HG02981 (cell line): Measurements from ENCODE around the gene TXNDC5.
A peak's percentile ranks its signal among the peaks of the same experiment; 100 is the strongest.
"Not testable (repeated sequence)": the region's sequence is repeated elsewhere in the genome, so short reads cannot be mapped to it uniquely, and the experiment has no call there.

Source experiments
- ATAC-seq: cut with Tn5 transposase; IDR thresholded peaks from one replicate; pipeline ENCODE4 v1.9.1; 2021; ENCODE audit warnings: mild to moderate bottlenecking, moderate library complexity; ENCODE audit not compliant: unreplicated experiment

The TXNDC5 gene

DNA sequence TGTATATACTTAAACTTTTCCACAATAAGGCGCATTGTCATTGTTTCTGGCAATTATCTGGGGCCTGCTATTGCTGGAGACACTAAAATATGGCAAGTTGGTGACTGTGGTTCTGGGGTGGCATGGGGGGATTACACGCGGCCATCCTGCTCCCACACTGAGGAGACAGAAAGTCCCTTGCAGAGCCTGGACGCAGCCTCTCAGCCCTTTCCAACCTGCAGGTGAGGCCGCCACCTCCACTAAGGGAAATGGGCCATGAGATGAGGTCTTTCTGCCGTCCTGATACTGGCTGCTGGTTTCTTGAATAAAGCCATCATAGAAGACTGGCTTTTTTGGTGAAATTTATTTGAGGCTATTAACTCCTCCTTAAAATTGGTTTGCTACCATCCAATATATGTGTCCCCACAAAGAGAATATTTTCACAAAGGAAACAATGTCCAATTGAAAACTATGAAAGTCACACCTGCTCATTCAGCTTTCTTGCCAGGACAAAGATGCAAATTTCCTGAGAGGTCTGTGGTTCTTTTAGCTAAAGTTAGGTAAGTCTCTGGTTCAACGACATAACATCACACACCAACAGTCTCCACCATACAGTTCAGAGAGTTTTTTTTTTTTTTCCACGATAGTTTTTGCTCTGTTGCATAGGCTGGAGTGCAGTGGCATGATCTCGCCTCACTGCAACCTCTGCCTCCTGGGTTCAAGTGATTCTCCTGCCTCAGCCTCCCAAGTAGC, 13.0 kb downstream of the TXNDC5 start:
- peak; percentile 41 for ATAC-seq

DNA sequence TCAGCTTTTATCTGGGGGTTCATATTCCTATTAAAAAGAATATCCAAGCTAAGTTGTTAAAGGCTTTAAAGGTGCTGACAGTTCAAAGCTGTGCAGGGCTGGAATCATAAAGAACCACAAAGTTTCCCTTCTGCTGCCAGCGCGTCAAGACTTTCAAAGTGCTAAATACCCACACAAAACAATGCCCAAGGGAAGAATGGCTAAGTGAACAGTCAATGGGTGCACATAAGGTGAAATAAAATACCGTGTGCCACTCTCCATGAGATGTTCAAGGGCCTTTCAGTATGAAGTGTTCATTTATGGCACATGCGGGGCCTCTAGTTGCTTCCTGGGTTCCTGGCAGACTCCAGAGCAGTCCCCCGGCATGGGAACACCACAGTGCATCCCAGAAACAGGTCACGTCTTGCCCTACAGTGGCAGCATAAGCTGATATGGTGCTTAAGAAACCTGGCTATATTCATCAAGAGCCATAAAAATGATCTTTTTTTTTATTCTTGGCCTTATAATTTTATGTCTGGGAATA, 14.1 kb downstream of the TXNDC5 start:
- no peak for ATAC-seq

DNA sequence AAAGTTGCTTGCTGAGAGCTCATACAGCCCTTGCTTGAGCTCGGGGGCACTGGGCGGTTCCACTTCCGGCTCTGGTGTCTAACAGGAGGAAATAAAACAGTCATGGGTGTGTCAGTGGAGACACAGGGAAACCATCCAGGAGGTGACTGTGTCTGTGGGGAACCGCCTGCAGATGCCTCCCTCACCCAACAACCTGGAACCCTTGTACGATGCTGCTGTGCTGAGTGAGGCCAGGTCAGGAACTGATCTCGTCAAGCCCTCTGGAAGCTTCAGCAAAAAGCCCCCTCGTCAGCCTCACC, 15.5 kb downstream of the TXNDC5 start:
- no peak for ATAC-seq

DNA sequence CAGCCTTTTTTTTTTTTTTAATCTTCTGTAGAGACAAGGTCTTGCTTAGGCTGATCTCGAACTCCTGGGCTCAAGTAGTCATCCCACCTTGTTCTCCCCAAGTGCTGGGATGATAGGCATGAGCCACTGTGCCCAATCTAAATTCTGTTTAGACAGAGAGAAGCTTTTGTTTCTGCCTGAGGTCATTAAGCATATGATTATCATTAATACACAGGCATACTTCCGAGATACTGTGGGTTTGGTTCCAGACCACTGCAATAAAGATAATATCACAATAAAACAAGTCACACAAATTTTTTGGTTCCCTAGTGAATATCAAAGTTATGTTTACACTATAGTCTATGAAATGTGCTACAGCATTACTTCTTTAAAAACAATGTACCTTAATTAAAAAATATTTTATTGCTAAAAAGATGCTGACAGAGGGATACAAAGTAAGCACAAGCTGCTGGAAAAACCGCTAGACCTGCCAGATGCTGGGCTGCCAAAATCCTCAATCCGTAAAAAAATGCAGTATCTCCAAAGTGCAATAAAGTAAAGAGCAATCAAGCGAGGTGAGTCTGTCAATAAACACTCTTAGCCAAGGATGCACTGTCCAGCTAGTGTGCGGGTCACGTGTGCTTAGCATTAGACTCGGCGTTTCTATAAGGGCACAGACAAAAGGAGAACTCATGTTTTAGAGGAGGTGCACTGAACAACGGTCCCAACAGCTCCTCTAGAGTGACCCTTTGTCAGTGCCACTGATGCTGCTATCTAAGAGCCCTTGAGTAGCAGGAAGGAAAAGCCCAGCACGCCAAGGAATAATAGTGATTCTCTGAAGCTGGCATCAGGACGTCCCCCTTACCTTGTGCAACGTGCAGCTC, 16.1 kb downstream of the TXNDC5 start:
- ATAC-seq, result no peak

DNA sequence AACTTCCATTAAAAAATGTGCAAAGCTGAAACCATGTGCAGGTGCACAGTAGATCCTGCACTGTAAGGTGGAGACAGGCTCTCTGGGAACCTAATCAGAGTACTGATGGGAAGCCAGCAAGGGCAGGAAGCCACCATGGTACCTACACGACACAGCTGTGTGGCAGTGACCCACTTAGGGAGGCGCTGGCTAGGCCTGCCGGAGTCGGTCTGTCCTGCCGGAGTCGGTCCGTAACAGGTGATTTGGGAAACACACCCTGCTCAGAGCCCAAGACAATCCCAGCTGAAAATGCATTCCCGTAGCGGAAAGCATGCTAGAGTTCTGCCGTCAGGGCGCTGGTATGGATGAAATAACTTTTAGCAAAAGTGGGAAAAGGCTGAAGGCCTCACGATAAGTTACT, 17.2 kb downstream of the TXNDC5 start:
- no peak for ATAC-seq

DNA sequence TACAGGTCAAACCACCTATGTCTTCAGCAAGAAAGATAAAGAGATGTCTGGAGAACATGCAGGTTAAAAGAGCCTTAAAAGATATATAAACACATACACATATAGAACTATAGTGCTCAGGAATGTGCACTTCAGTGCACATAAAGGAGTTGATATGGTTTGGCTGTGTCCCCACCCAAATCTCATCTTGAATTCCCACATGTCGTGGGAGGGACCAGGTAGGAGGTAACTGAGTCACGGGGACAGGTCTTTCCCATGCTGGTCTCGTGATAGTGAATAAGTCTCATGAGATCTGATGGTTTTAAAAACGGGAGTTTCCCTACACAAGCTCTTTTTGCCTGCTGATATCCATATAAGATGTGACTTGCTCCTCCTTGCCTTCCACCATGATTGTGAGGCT, 18.2 kb downstream of the TXNDC5 start:
- ATAC-seq, result not testable (repeated sequence)

DNA sequence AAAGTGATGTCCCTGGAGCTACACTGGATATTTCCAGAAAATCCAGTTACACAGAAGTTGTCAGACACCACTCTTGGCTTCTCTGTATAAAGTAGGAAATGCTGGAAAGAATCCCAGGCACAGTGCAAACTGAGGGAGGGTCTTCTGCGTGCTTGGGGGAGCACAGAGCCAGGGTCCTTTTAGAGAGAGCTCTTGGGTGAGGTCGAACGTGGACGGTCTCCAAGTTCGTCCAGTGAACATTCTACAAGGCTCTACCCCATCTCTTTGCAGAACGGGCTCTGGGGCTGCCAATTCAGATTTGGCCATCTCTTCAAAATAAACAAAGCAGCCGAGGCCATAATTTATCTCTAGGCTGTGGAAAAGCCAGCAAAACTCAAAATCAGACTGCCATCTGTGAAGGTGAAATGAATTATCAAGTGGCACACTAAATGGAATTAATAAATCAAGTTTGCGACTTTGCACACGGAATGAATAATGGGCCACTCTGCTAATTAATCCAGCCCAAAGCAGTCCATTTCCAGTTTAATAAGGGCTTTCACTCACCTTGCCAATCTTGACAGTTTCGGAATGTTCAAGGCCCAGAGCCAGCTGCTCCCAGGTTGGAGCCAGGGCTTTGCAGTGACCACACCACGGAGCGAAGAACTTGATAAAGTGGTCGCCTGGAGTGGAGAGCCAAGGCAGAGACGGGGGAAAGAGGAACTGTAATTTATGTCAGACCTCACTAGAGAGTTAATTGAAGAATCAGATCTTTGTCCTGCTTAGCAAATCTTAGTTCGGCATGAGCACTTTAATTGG, 19.3 kb downstream of the TXNDC5 start:
- ATAC-seq, result no peak

DNA sequence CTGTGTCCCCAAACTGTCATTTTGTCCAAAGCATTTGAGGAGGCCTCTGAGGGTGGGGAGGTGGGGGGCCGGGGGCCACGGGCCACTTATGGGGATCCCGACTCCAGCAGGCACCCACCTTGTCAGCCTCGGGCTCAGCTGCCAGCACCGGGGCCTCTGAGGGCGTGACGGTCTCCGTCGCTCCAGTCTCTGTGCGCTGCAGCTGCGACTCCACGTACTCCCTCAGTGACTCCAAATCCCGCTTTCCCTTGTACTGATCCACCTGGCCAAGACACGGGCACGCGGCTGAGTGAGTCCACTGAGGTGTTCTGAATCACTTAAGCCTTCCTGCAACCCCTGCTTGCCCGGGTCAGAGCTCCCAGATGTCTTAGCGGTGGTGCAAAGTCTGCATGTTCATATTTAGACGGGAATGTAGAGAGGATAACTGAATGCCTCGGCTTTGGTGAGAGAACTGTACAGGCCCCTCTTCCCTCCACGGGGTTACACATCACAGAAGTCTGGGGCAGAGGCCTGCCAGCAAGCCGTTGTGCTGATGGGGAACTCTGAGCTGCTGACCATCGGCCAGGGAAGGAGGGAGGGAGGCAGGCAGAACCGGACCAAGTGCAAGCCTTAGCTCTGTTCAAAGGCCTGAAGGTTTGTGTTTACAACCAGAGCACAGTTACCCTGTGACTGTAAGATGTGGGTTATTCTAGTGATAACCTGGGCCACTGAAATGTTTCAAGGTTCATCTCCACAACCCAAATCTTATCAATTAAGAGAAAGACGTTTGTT, 21.8 kb downstream of the TXNDC5 start:
- ATAC-seq, result no peak

DNA sequence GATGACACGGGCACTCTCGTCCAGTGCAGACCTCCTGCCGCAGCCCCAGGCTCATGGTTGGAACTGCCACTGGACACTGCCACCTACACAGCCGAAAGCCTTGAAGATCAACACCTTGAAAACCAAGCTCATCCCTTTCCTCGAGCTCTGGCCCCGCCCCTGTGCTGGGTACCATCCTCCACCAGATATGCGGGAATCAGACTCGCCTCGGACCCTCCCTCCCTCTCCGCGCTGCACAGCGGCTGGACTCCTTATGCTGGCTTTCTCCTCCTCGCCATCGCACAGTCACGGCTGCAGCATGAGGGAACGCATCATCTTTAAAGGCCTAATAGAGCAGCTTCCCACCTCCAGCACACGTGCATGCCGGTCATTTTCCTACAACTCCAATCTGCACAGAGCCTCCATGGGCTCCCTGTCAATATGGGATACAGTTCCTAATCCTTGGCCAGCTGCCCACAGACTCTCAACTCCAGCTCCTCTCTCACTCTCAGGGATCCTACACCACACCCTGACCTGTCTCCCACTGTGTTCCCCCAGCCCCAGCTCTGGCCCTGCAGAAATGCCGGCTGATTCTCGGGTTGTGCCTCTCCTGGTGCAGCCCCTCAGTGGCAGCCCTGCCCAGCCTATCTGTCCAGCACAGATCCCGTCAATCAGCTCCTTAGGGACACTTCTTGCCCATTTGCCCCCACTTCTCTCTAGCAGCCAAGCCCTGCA, 23.2 kb downstream of the TXNDC5 start:
- no peak for ATAC-seq

DNA sequence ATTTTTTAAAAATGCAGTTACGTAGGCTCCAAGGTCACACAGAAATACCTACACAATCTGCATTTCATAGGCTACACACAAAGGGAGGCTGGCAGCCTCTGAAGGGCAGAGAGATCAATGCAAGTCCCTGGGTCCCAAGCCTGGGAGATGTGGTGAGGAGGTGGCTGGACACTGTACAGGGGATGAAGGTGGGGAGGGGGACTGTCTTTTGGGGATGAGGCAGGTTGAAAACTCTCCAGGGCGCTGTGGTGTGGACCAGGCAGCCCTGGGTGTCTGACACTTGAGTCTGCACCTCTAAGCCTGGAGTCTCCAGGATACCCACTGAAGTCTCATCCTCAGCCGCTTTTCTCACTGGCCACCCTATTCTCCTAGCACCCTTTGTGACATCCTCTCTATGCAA, 24.5 kb downstream of the TXNDC5 start:
- ATAC-seq, result no peak

DNA sequence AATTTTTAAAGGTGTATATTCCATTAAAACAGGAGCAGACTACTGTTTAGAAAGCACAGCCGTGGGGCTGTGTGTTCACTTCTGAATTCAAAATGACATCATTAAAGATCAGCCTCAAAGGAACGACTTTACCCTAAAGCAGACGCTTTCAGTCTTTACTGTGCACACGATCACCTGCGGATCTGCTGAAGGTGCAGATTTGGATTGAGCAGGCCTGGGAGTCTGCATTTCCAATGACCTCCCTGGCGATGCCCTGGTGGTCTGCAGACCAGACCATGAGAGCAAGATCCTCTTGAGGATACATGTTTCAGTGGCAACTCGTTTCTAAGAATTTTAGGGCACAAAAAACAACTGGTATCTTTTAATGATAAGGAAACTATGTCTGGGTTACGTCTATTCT, 27.2 kb downstream of the TXNDC5 start:
- no peak for ATAC-seq

DNA sequence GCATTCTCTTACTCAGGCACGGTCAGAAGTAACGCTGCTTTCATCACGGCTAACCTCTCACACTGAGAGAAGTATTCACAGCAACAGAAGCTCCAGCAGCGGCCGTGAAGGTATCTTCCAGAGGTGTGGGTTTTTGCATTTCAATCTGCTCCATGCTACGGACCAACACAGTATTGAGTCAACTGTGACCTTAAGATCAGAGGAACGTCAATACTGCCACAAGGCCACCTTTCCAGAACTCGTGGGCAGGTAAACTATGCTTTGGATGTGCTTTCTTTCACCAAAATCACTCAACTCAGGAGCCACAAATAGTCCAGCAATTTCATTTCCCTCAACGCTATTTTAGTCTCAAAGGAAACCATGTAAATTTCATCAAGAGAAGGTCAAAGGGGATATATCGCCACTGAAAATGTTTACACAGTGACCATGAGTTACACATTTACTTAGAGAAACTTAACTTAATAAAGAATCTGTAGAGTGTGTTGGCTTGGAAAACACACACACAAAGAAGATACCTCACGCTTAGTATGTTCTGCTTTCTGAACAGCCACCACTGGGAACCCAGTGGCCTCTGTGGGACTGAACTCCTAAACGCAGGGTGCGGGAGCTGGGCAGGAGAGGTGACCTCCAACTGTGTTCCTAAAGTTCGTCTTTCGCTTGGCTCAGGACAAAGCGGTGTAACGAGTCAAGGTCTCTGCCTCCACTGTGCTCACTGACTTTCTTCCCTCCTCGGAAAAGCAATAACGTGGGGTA, 27.9 kb downstream of the TXNDC5 start:
- no peak for ATAC-seq

DNA sequence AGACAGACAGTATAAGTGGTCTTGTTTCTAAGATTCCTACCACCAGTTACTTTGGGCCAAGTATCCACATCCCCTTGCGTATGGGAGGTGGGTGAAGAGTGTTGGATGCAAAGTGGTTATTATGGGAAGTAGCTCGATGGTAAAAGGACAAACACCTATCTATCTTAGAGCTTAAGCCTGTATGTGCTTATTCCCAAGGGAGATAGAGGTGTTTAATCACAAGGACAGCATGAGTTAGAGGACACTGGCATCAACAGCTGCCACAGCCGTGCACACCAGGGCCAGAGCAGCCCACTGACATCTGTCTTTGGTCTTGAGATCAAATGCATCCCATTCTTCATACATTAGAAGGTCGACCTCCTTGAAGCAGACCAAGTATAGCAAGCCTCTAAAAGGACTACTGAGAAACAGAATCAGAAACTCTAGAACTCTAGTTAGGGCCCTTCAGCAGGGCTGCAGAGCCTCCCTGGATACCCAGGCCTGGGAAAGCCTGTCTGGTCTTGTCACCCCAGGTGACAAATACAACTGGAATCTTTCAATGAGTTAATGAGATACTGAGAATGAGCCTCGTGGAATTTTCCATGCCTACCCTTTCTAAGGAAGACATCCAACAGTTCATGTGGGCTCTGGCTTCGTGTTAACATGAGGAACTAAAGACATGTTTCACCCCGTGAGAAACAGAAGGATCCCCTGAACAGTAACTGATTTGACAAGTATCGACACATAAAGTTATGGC, 28.7 kb downstream of the TXNDC5 start:
- ATAC-seq, result no peak

DNA sequence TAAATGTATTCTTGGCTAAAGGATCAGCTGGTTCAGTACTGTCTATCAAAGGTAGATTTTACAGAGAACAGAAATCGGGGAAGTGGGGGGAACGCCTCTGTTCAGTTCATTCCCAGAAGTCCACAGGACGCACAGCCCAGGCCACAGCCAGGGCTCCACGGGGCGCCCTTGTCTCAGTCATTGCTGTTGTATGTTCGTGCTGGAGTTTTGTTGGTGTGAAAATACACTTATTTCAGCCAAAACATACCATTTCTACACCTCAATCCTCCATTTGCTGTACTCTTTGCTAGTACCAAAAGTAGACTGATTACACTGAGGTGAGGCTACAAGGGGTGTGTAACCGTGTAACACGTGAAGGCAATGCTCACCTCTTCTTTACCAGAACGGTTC, 29.9 kb downstream of the TXNDC5 start:
- ATAC-seq, result no peak

DNA sequence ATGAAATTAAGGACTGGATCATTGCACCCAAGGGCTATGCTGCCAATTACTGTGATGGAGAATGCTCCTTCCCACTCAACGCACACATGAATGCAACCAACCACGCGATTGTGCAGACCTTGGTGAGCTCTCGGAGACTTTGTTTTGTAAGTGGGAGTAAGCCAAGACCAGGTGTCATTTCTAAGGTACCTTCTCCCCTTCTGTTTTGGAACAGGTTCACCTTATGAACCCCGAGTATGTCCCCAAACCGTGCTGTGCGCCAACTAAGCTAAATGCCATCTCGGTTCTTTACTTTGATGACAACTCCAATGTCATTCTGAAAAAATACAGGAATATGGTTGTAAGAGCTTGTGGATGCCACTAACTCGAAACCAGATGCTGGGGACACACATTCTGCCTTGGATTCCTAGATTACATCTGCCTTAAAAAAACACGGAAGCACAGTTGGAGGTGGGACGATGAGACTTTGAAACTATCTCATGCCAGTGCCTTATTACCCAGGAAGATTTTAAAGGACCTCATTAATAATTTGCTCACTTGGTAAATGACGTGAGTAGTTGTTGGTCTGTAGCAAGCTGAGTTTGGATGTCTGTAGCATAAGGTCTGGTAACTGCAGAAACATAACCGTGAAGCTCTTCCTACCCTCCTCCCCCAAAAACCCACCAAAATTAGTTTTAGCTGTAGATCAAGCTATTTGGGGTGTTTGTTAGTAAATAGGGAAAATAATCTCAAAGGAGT, 30.4 kb downstream of the TXNDC5 start:
- ATAC-seq, result no peak

DNA sequence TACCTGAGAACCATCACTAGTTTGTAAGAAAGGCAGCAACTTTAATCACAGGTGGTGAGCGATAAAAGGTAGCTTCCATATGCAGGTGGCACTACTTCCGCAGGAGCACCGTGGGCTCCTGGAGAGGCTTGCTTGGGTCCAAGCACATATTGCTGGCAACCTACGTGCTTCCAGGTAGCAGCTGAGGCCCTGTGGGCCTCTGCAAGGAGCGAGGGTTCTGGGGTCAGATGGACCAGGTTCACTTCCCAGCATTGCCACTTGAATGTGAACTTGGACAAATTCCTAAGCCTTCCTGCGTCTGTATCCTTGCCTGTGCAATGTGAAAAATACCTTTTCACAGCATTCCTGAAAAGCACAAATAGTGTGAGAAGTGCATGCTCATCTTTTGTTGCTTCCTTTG, 31.0 kb downstream of the TXNDC5 start:
- no peak for ATAC-seq

DNA sequence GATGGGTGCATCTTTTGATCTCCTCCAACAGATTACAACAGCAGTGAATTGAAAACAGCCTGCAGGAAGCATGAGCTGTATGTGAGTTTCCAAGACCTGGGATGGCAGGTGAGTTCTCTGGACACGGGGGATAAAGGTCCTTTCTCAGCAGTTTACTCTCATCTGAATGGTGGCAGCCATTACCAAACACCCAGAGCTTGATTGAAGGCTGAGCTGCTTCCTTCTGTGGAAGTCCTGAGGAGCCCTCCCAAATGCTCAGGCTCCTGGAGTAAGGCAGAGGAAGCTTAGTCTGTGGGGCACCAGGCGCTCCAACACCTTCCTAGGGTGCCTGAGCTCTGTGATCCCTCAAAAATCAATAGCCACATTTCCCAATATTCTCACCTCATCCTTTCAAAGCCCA, 31.5 kb downstream of the TXNDC5 start:
- ATAC-seq, result no peak

DNA sequence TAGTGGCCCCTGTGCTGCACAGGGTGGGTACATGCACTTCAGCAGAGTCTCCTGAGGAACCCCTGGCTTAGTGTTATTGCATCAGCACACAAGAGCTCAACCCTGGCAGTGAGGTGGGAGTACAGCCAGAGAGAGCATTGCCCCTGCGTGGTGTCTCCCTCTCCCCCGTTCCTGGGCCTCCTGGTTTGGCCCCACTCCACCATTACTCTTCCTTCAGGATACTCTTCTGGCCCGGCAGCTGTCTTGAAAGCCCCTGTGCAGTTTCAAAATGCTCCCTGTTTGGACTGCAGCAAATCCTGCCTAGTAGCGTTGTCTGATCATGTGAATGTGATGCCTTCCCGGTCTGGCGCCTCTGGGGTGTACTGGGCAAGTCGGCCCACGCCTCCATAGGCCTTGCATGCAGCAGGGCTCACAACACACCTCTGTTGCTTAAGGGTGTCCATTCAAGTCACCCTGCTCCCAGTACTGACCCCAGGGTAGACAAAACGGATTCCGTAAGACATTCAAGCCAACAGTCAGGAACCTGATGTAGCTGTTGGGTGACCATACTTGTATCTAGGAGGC, 32.1 kb downstream of the TXNDC5 start:
- ATAC-seq, result no peak
